Fibroblast of lung (primary cell): ENCODE results near the gene PCDHGC3.

Experiments used
- CTCF ChIP-seq, 2 donors: IDR thresholded peaks in 1 of 2; conservative IDR thresholded peaks in 1 of 2; 1 replicate in 1 of 2; 2 replicates in 1 of 2; pipeline ENCODE4 v1.5.1; 2011 to 2012; ENCODE audit warnings: low read length in 2 of 2, control low read depth in 1 of 2, inconsistent platforms in 1 of 2, low read depth in 1 of 2, mild to moderate bottlenecking in 1 of 2
- EZH2 ChIP-seq: IDR thresholded peaks from 2 replicates; pipeline ENCODE4 v1.5.1; 2012; ENCODE audit warnings: low read length, control low read depth, mild to moderate bottlenecking; ENCODE audit errors: missing control alignments

DNA sequence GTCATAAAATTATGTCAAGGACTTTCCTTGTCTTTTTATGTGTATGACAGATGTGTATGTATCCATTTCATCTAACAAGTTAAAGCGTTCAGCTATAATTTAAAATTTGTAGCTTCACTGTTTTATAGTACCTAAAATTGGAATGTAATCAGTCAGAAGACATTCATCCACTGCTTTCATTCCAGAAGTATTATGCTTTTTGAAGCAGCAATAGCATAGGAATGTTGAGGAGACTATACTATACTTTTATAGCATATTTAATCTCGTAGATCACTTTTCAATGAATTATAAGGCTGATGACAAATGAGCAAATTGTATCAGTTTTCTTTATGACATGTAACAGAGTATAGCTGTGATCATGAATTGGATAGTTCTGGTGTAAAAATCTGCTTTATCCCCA, 38.5 kb upstream of the PCDHGC3 start:
- TF ChIP-seq CTCF (conservative IDR thresholded peaks at IDR 0.05 in 1 of 2, IDR thresholded peaks at IDR 0.05 in 1 of 2; ENCODE audit: low read depth in 1 of 2, low read length in 2 of 2) (no peak), EZH2 (no peak)
